Right lobe of liver (tissue), 6 donors: ENCODE measurements around the gene HOXA2. TPM values are rescaled to one million over a fixed set of nuclear protein-coding genes. Genes with fewer than 3 reads are reported as not detected.

Experiments
- ATAC-seq, 4 donors: fragments of 200-7000 bp; cut with Tn5 transposase; one replicate each; pipeline ENCODE4 v1.9.1; 2020; ENCODE audit warnings: mild to moderate bottlenecking in 4 of 4, moderate library complexity in 4 of 4
- DNase-seq, 3 donors: peaks; one replicate each; pipeline ENCODE4 v3.0.0-alpha.2; 2020
- H3K27ac ChIP-seq, 3 donors: fragments of 200-600 bp; one replicate each; pipeline ENCODE4 v1.8.0; 2022
- H3K27me3 ChIP-seq, 2 donors: fragments of 200-600 bp; one replicate each; pipeline ENCODE4 v1.8.0; 2022
- H3K36me3 ChIP-seq, 4 donors: fragments of 200-600 bp; sonication (generic) in 1 of 4; one replicate each; pipeline versions ENCODE4 v1.5.1 to v1.8.0; 2017 to 2022; ENCODE audit warnings: control low read depth in 1 of 4
- H3K4me1 ChIP-seq, 4 donors: fragments of 200-600 bp; sonication (generic) in 1 of 4; one replicate each; pipeline versions ENCODE4 v1.5.1 to v1.8.0; 2017 to 2022; ENCODE audit warnings: control low read depth in 1 of 4
- H3K4me3 ChIP-seq, 3 donors: fragments of 200-600 bp; one replicate each; pipeline ENCODE4 v1.8.0; 2022
- H3K9me3 ChIP-seq, 4 donors: fragments of 200-600 bp; sonication (generic) in 1 of 4; one replicate each; pipeline versions ENCODE4 v1.5.1 to v1.8.0; 2017 to 2022; ENCODE audit warnings: control low read depth in 1 of 4
- CTCF ChIP-seq, 4 donors: fragments of 200-600 bp in 3 of 4; fragments of 450-650 bp in 1 of 4; IDR thresholded peaks; one replicate each; pipeline versions ENCODE4 v1.5.1 to v1.8.0; 2016 to 2022; ENCODE audit warnings: antibody characterized with exemption in 4 of 4, mild to moderate bottlenecking in 2 of 4
- POLR2A ChIP-seq: fragments of 450-650 bp; IDR thresholded peaks from one replicate; pipeline ENCODE4 v1.6.1; 2017; ENCODE audit warnings: antibody characterized with exemption, mild to moderate bottlenecking
- WGBS: methylation state at CpG from one replicate; pipeline ENCODE4 v1.1.6; 2018; ENCODE audit warnings: low coverage, low lambda C conversion rate; ENCODE audit not compliant: insufficient coverage; ENCODE audit errors: missing lambda C conversion rate; 5-methylcytosine and 5-hydroxymethylcytosine counted together
- intact Hi-C, 2 donors: fragments of 100-400 bp; cut with DNase I; formaldehyde crosslinking; loops; one replicate each; pipeline versions ENCODE4 v1.11.2 to v1.14.1; 2022
- total RNA-seq, 6 experiments: library from RNA; depleted of rRNA in 2 of 6; stranded (reverse); fragments of >200 nt in 2 of 6; fragmentation: NEBNext Ultra II Directional in 3 of 6; extraction: Animal tissue kit (Norgen Biotek cat#: 25700) in 3 of 6; gene quantifications; one replicate each; pipeline versions ENCODE4 v1.1.0 to v1.2.4, GENCODE V29; 2016 to 2023
- donor health status: DM: no; HTN: yes; CAD: no.
- donor health status: DM: no; HTN: no; CAD: no.
- donor health status: DM: no; HTN: no; CAD: no.
- donor health status: DM: no; HTN: yes; CAD: no.
- donor health status: DM: no; HTN: yes; CAD: no.

Gene HOXA2
- total RNA-seq, 6 experiments from 2014 or later = 0.16 to 0.19 (median 0.17) TPM; not detected in 3

- no peaks in the 10 kb centered on the region for H3K36me3 ChIP-seq
- WGBS = 48% methylated on average over 18 of the region's 19 CpGs
- no peak overlapping the region for H3K4me3 ChIP-seq
- intact Hi-C loops = no loop called here
- TF ChIP-seq CTCF (IDR thresholded peaks at IDR 0.05) (no peak), POLR2A (no peak)
- H3K27me3 ChIP-seq = peaks cover 0 to 6% of the 10 kb centered on the region in 2 donors
- ATAC-seq (peak; percentile 6 to 53 (median 26)), DNase-seq (no peak)
- H3K27ac ChIP-seq = no peak overlapping the region
- H3K4me1 ChIP-seq = peaks cover 0 to 18% (median 3%) of the 10 kb centered on the region in 4 donors
- H3K9me3 ChIP-seq = no peaks in the 10 kb centered on the region
Measured at GRCh38 chr7:27117887-27118491, 15.5 kb upstream of the HOXA2 start.

GRCh38 chr7:27116962-27117886 lies 14.7 kb upstream of the HOXA2 start:
- H3K27me3 ChIP-seq = peaks cover 0 to 6% of the 10 kb centered on the region in 2 donors
- TF ChIP-seq POLR2A (no peak), CTCF (IDR thresholded peaks at IDR 0.05) (no peak)
- 36% methylated on average over 7 of the region's 12 CpGs for WGBS
- H3K4me1 ChIP-seq = peaks cover 0 to 11% (median 3%) of the 10 kb centered on the region in 4 donors
- H3K4me3 ChIP-seq = no peak overlapping the region
- H3K36me3 ChIP-seq = no peaks in the 10 kb centered on the region
- ATAC-seq = no peak
- H3K27ac ChIP-seq = peak overlapping the region in 2 of 3 donors; percentile 26 to 81
- intact Hi-C loops = no loop called here
- no peaks in the 10 kb centered on the region for H3K9me3 ChIP-seq
- DNase-seq = no peak

- Histone ChIP-seq H3K4me1 (peaks cover 0 to 6% (median 0%) of the 10 kb centered on the region in 4 donors), H3K27ac (peak overlapping the region; percentile 50 to 81 (median 59)), H3K4me3 (peak overlapping the region; percentile 6 to 30 (median 12)), H3K27me3 (peaks cover 0 to 6% of the 10 kb centered on the region in 2 donors), H3K36me3 (no peaks in the 10 kb centered on the region), H3K9me3 (no peaks in the 10 kb centered on the region)
- TF ChIP-seq CTCF (IDR thresholded peaks at IDR 0.05) (no peak), POLR2A (no peak)
- 46% methylated on average over 19 of the region's 20 CpGs for WGBS
- ATAC-seq (no peak), DNase-seq (no peak)
- intact Hi-C loops = no loop called here
Measured at GRCh38 chr7:27116031-27116961, 13.8 kb upstream of the HOXA2 start.
